ENCODE data around the gene FSD1L. TPM values are rescaled to one million over a fixed set of nuclear protein-coding genes. Genes with fewer than 3 reads are reported as not detected.

Gene FSD1L
- total and polyA plus RNA-seq, 2 experiments from 2014 or later = 5.2 to 7.1 TPM

GRCh38 chr9:105399117-105399516, 48.7 kb upstream of the FSD1L start (continued):
- TF ChIP-seq ZNF462 (CRISPR knock-in tag; IDR thresholded peaks at IDR 0.05) (no peak), REST (IDR thresholded peaks at IDR 0.05; ENCODE audit: unreplicated experiment) (no peak), STAT1 (IDR thresholded peaks at IDR 0.05; ENCODE audit: unreplicated experiment) (no peak), ZNF331 (CRISPR knock-in tag; IDR thresholded peaks at IDR 0.05; ENCODE audit: low read depth) (no peak), NANOG (IDR thresholded peaks at IDR 0.05; ENCODE audit: borderline replicate concordance) (no peak), ZNF114 (CRISPR knock-in tag; IDR thresholded peaks at IDR 0.05) (no peak), CTCF (conservative IDR thresholded peaks at IDR 0.05; ENCODE audit: low read depth in 2 of 2) (no peak), JUNB (IDR thresholded peaks at IDR 0.05; ENCODE audit: unreplicated experiment) (no peak)
